Small intestine (tissue), 16 donors: ENCODE data around the gene CASP9. TPM values are rescaled to one million over a fixed set of nuclear protein-coding genes. Genes with fewer than 3 reads are reported as not detected.
A peak's percentile ranks its signal among the peaks of the same experiment; 100 is the strongest.

ENCODE experiments used
- DNase-seq, 2 donors: peaks; one replicate each; pipeline versions ENCODE4 v3.0.0 to v3.0.0-alpha.2; 2013
- FAIRE-seq: peaks from 2 replicates; lab custom pipeline; 2012; peaks lifted over from hg19 to GRCh38; lab: Jason Lieb, UNC
- H3K27ac ChIP-seq, 3 donors: one replicate each; pipeline ENCODE4 v1.5.1; 2013; ENCODE audit warnings: low read length in 2 of 3, mild to moderate bottlenecking in 2 of 3, control low read depth in 1 of 3, inconsistent platforms in 1 of 3, low read depth in 1 of 3, moderate library complexity in 1 of 3
- H3K27me3 ChIP-seq, 3 donors: one replicate each; pipeline ENCODE4 v1.6.1; 2013; ENCODE audit warnings: low read length in 3 of 3, inconsistent platforms in 1 of 3; ENCODE audit not compliant: control insufficient read depth in 3 of 3, insufficient read depth in 3 of 3
- H3K36me3 ChIP-seq, 3 donors: one replicate each; pipeline ENCODE4 v1.6.1; 2013; ENCODE audit warnings: low read length in 3 of 3, inconsistent platforms in 1 of 3, low read depth in 1 of 3, mild to moderate bottlenecking in 1 of 3, moderate library complexity in 1 of 3; ENCODE audit not compliant: control insufficient read depth in 3 of 3, insufficient read depth in 2 of 3
- H3K4me1 ChIP-seq, 3 donors: one replicate each; pipeline ENCODE4 v1.6.1; 2013; ENCODE audit warnings: low read length in 2 of 3, inconsistent platforms in 1 of 3, low read depth in 1 of 3, mild to moderate bottlenecking in 1 of 3, moderate library complexity in 1 of 3; ENCODE audit not compliant: control insufficient read depth in 3 of 3, insufficient read depth in 2 of 3
- H3K4me3 ChIP-seq, 3 donors: one replicate each; pipeline ENCODE4 v1.5.1; 2013; ENCODE audit warnings: low read length in 3 of 3, control low read depth in 1 of 3, inconsistent platforms in 1 of 3, low read depth in 1 of 3, mild to moderate bottlenecking in 1 of 3, moderate library complexity in 1 of 3
- H3K9me3 ChIP-seq, 2 donors: one replicate each; pipeline ENCODE4 v1.6.1; 2013; ENCODE audit warnings: low read depth in 1 of 2, low read length in 1 of 2; ENCODE audit not compliant: control insufficient read depth in 2 of 2, insufficient read depth in 1 of 2
- WGBS, 3 donors: extraction: QIAGEN DNeasy Blood & Tissue Kit; methylation state at CpG; one replicate each; pipeline ENCODE4 v1.1.7; 2013; 5-methylcytosine and 5-hydroxymethylcytosine counted together
- long read RNA-seq, 10 donors: transcript quantifications; one replicate each; lab custom pipeline, GENCODE V29; 2026
- polyA plus RNA-seq, 4 donors: library from polyadenylated mRNA; stranded (reverse) in 3 of 4; unstranded in 1 of 4; fragments of 200-250 nt in 3 of 4; fragments of 120-200 nt in 1 of 4; gene quantifications; one replicate each; pipeline versions ENCODE4 v1.2.1 to v1.2.3, GENCODE V29; 2013
- donor health status: healthy with polysubstance abuse.
- donor health status: control.
- donor health status: control.
- donor health status: Bipolar disorder and iron deficiency.
- donor health status: healthy.

CASP9 gene
- polyA plus RNA-seq, result 10 to 100 TPM; 13.8 to 23.7 (median 16.1) TPM
- long read RNA-seq, donor 1, result 0 reads
- long read RNA-seq, donor 2, partial matches to known transcripts, result 0 of 4 reads
- long read RNA-seq, donor 2, other reads (novel, unspliced or antisense), result 0 of 4 reads
- long read RNA-seq, donor 3, partial matches to known transcripts, result 0 of 3 reads
- long read RNA-seq, donor 3, other reads (novel, unspliced or antisense), result 0 of 3 reads
- long read RNA-seq, donor 4, result 0 reads
- long read RNA-seq, donor 5, result 0 reads
- long read RNA-seq, donor 6, full-length matches to known transcripts, result 3 of 3 reads
- long read RNA-seq, donor 6, partial matches to known transcripts, result 0 of 3 reads
- long read RNA-seq, donor 6, other reads (novel, unspliced or antisense), result 0 of 3 reads
- long read RNA-seq, donor 7, result 0 reads
- long read RNA-seq, donor 8, result 0 reads
- long read RNA-seq, donor 9, partial matches to known transcripts, result 0 of 2 reads
- long read RNA-seq, donor 9, other reads (novel, unspliced or antisense), result 0 of 2 reads
- long read RNA-seq, donor 10, partial matches to known transcripts, result 0 of 5 reads
- long read RNA-seq, donor 10, other reads (novel, unspliced or antisense), result 0 of 5 reads

DNA sequence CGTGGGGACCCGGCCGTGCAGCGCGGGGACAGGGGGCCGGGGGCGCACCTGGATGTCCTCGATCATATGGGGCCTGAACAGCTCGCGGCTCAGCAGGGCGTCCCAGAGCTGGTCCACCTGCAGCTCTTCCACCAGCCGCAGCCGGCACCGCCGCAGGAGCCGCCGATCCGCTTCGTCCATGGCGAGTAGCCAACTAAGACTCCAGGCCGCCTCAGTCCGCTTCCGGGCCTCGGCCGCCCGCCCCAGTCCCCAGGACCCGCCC lies at the start of gene CASP9:
Gene CASP9, minus strand, starts transcription at position 195 of the 262 bp plus-strand sequence. Its CDS starts 15 bp downstream, at position 180.
- Histone ChIP-seq H3K27me3 (no peaks in the 10 kb centered on the region), H3K4me3 (peak within 1 kb of the TSS; percentile 71 to 79 (median 74)), H3K36me3 (peaks cover 0 to 9% (median 0%) of the 10 kb centered on the region in 3 donors), H3K27ac (peak within 1 kb of the TSS; percentile 90 to 100 (median 98)), H3K9me3 (no peaks in the 10 kb centered on the region), H3K4me1 (peaks cover 3 to 22% (median 5%) of the 10 kb centered on the region in 3 donors)
- FAIRE-seq, result no peak
- 0 to 1% (median 0%) methylated on average over 19 to 27 of the region's 27 CpGs for WGBS, 3 donors
- DNase-seq, result no peak

DNA sequence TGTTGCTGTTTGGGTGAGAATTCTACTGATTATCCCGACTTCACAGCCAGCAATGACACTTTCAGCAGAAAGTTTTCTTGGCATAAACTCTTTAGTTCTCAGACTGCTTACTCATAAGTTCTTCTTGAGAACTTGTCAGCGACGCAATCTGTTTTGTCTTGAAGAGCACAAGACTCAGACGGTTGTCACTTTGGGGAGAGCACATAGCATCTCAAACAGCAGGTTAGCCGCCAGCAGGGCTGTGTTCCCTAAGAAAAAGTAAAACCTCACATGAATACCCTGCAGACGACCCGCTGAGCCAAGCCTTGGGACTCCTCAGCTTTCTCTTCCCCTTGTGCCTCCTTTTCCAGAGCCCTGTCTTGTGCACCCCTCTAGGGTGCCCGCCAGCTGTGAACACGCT lies 49.5 kb upstream of the CASP9 start:
- DNase-seq, result no peak
- no peak overlapping the region for H3K27ac ChIP-seq
- H3K4me1 ChIP-seq, result peaks cover 0 to 8% (median 0%) of the 10 kb centered on the region in 3 donors
- FAIRE-seq, result no peak
- H3K27me3 ChIP-seq, result no peaks in the 10 kb centered on the region
- H3K4me3 ChIP-seq, result no peak overlapping the region
- no peaks in the 10 kb centered on the region for H3K9me3 ChIP-seq
- peaks cover 2 to 65% (median 4%) of the 10 kb centered on the region in 3 donors for H3K36me3 ChIP-seq
- WGBS, 3 donors, result 77 to 92% (median 91%) methylated on average over 9 of the region's 9 CpGs

DNA sequence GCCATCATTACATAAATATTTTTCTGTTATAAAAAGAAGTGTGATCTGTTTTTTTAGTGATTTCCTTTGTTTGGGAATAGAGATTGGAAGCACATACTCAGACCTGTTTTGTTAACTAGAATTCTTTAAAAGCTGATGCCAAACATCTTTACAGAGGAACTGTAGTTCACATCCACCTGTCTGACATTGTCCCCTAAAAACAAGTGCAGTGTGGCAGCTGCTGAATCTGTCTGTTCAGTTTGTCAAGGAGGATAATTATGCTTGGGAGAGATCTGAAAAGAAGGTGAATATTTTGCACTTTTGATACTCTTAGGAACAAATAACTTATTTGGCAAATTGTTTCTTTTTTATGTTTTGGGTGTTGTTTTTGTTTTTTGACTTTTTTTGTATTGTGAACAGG lies 47.3 kb upstream of the CASP9 start:
- Histone ChIP-seq H3K9me3 (no peaks in the 10 kb centered on the region), H3K4me3 (no peak overlapping the region), H3K4me1 (peaks cover 0 to 10% (median 0%) of the 10 kb centered on the region in 3 donors), H3K27me3 (no peaks in the 10 kb centered on the region), H3K36me3 (peaks cover 9 to 61% (median 10%) of the 10 kb centered on the region in 3 donors), H3K27ac (no peak overlapping the region)
- DNase-seq (no peak), FAIRE-seq (no peak)

DNA sequence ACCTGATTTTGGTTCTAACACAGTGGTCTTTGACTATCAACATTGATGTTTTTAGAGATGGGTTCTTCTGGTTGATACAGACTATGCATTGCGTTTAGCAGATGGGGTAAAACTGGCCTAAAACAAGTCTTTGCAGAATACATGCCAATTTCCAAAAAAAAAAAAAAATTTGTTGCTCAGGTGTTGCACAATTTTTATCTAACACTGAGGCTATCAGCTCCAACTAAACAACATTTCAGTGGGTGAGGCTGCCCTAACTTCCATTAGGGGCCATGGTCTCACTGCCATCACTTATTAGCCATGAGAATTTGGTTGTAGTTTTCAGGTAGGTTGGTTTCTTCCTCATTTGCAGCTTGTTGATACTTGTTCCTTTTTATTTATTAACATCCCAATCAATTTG lies 46.8 kb upstream of the CASP9 start:
- 94 to 100% (median 94%) methylated on average over 1 of the region's 1 CpG for WGBS, 3 donors
- Histone ChIP-seq H3K4me3 (no peak overlapping the region), H3K27me3 (no peaks in the 10 kb centered on the region), H3K4me1 (peaks cover 0 to 10% (median 0%) of the 10 kb centered on the region in 3 donors), H3K27ac (no peak overlapping the region), H3K9me3 (no peaks in the 10 kb centered on the region), H3K36me3 (peaks cover 11 to 61% (median 13%) of the 10 kb centered on the region in 3 donors)
- no peak for FAIRE-seq
- no peak for DNase-seq

DNA sequence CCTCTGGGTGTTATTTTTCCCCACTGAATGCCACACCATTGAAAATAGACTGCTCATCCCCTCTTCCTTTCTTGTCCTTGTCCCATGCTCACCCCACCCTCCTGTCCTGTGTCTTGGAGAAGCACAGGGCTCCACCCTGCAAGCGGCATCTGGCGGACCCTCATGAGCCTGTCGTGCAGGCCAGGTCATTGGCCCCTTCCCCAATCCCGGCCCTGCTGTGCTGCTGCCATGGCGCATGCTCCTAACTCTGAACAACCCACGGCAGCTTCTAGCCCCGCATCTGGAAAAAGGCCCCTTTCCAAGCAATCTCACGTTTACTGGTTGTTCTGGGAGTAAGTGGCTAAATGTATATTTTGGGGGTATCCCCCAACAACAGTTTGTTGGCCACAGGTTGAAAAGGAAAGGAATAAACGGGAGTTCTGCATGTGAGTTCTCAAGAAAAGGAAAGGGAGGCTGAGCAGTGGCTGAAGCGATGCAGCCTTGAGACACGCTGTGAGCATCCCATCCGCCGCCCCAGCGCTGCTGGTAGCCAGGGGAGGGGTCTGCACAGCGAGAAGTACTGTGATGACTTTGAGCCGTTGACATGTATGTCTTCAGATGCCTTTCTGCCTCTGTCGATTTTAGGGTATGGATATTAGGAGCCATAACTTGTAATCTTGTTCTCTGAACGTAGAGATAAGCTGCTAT lies 44.5 kb upstream of the CASP9 start:
- DNase-seq (peak in 1 of 2 donors; percentile 38), FAIRE-seq (no peak)
- H3K9me3 ChIP-seq, result no peaks in the 10 kb centered on the region
- H3K36me3 ChIP-seq, result peaks cover 11 to 63% (median 15%) of the 10 kb centered on the region in 3 donors
- H3K27me3 ChIP-seq, result no peaks in the 10 kb centered on the region
- 71 to 82% (median 75%) methylated on average over 18 of the region's 18 CpGs for WGBS, 3 donors
- H3K27ac ChIP-seq, result no peak overlapping the region
- H3K4me3 ChIP-seq, result no peak overlapping the region
- H3K4me1 ChIP-seq, result peaks cover 0 to 10% (median 0%) of the 10 kb centered on the region in 3 donors

DNA sequence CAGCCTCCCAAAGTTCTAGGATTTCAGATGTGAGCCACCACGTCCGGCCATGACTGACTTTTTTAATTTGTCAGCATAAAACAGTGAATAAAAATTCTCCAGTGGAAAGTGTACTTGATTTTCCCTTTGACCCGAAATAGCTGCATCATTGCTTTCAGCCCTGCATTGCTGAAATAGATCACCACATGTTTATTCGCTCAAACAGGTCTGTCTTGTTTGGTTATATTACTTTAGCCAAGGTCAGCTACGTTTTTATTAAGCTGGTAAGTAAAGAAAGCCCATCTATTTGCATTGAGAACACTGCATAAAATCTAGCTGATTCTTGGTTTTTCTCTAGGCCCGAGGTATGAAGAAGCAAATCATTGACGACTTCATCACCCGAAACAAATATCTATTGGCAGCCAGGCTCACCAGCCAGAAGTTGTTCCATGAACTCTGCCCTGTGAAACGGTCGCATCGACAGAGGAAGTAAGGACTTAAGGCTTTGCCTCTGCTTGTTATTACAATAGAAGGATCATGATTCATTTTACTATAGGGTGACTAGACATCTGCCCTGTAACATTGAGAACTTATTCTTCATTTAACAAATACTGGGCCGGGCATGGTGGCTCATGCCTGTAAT lies 35.3 kb upstream of the CASP9 start:
- WGBS, 3 donors, result 28 to 69% (median 38%) methylated on average over 12 of the region's 12 CpGs
- H3K27ac ChIP-seq, result peak overlapping the region in 2 of 3 donors; percentile 45 to 65
- H3K4me1 ChIP-seq, result peaks cover 0 to 11% (median 0%) of the 10 kb centered on the region in 3 donors
- FAIRE-seq (no peak), DNase-seq (peak; percentile 82 to 91)
- peaks cover 4 to 38% (median 9%) of the 10 kb centered on the region in 3 donors for H3K36me3 ChIP-seq
- no peak overlapping the region for H3K4me3 ChIP-seq
- no peaks in the 10 kb centered on the region for H3K9me3 ChIP-seq
- no peaks in the 10 kb centered on the region for H3K27me3 ChIP-seq

DNA sequence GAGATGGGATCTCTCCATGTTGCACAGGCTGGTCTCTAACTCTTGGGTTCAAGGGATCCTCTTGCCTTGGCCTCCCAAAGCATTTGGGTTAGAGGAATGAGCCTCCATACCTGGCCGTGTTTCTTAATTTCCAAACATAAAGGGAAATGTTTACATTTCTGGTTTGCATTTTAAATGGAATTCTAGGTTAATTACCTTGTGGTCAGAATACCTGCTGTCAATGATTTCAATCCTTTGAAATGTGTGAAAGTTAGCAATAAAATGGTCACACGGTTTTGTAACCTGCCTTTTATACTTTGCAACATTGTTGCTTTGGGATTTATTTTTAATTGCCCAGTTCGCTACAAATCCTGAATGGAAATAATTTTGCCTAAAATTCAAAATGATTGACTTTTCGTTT lies 34.5 kb upstream of the CASP9 start:
- Histone ChIP-seq H3K4me1 (peaks cover 0 to 11% (median 0%) of the 10 kb centered on the region in 3 donors), H3K27ac (no peak overlapping the region), H3K4me3 (no peak overlapping the region), H3K27me3 (no peaks in the 10 kb centered on the region), H3K36me3 (peaks cover 4 to 36% (median 10%) of the 10 kb centered on the region in 3 donors), H3K9me3 (no peaks in the 10 kb centered on the region)
- FAIRE-seq (no peak), DNase-seq (no peak)
- 86 to 95% (median 86%) methylated on average over 4 of the region's 4 CpGs for WGBS, 3 donors

DNA sequence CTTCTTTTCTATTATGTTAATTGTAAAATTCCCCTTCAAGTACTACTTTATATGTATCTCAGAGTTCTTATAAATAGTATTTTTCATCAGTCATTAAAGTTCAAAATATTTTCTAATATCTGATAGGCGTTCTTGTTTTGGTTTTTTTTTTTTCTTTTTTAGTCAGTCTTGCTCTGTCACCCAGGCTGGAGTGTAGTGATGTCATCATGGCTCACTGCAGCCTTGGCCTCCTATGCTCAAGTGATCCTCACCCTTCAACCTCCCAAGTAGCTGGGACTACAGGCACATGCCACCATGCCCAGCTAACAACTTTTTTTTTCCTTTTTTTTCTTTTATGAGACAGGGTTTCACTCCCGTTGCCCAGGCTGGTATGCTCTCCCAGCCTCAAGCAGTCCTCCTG lies 33.6 kb upstream of the CASP9 start:
- no peak for FAIRE-seq
- DNase-seq, result no peak
- Histone ChIP-seq H3K4me1 (peaks cover 0 to 11% (median 0%) of the 10 kb centered on the region in 3 donors), H3K36me3 (peaks cover 4 to 36% (median 8%) of the 10 kb centered on the region in 3 donors), H3K27me3 (no peaks in the 10 kb centered on the region), H3K4me3 (no peak overlapping the region), H3K9me3 (no peaks in the 10 kb centered on the region), H3K27ac (no peak overlapping the region)
- 89 to 97% (median 95%) methylated on average over 2 of the region's 2 CpGs for WGBS, 3 donors
